ENCODE data around the gene LAMTOR2. TPM values are rescaled to one million over a fixed set of nuclear protein-coding genes. Genes with fewer than 3 reads are reported as not detected.

LAMTOR2 gene
- total RNA-seq, 1 experiment from 2014 or later = 60.2 TPM

DNA sequence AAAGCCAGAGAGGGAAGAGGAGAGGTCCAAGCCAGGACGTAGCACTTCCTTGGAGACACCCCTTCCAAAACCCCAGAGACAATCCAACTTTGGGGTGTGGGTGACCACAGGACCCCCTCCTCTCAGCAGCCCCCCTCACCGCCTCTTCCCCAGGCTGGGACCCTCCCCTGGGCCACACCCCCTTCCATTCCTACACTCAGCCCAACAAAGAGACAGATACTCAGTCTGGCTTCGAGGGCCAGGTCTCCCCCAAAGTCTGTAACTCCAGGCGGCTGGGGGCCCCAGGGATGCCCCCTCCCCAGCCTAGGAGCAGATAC lies 26.2 kb downstream of the LAMTOR2 start:
- Histone ChIP-seq H3K27me3 (ENCODE audit: insufficient read depth, low read length) (no peaks in the 10 kb centered on the region), H3K4me2 (ENCODE audit: low read length) (peak overlapping the region; percentile 42; the same call in 1 of the 2 replicates), H3K36me3 (ENCODE audit: control insufficient read depth in 1 of 2, insufficient read depth in 2 of 2, low read length in 2 of 2) (no peaks in the 10 kb centered on the region; a peak in 1 of 4 replicates), H3K9me2 (ENCODE audit: insufficient read depth) (no peaks in the 10 kb centered on the region), H3K4me1 (ENCODE audit: control insufficient read depth in 1 of 2, insufficient read depth in 2 of 2, low read length in 2 of 2) (peaks cover 0 to 21% of the 10 kb centered on the region in 2 experiments; a peak in 3 of 4 replicates), H3K4me3 (replicated peaks in 1 of 2; ENCODE audit: low read depth in 1 of 2, low read length in 2 of 2) (no peak overlapping the region), H4K20me1 (ENCODE audit: insufficient read depth) (no peaks in the 10 kb centered on the region), H3K27ac (ENCODE audit: low read depth, low read length) (no peak overlapping the region), H3K9ac (ENCODE audit: low read length) (no peak overlapping the region), H3K79me2 (ENCODE audit: insufficient read depth, low read length) (no peaks in the 10 kb centered on the region), H2AFZ (ENCODE audit: low read depth, low read length, poor library complexity, severe bottlenecking) (no peak overlapping the region), H3K9me3 (ENCODE audit: control insufficient read depth in 1 of 2, insufficient read depth in 1 of 2, low read depth in 1 of 2, low read length in 2 of 2) (no peaks in the 10 kb centered on the region)
- DNase-seq (ENCODE audit: low read depth, low spot score) (no peak), ATAC-seq (no peak)
- ChIA-PET CTCF (no interaction called here), POLR2A (no interaction called here), RAD21 (ENCODE audit: low non-redundant PET in 1 of 2, low total read pairs in 2 of 2, uncharacterized antibody in 2 of 2, unreplicated experiment in 2 of 2) (no interaction called here)
- BruUV-seq (replicated peaks) = no TSS peak
- intact Hi-C loops (cut with micrococcal nuclease) = no loop called here
- no peak for TF ChIP-seq POLR2A (IDR thresholded peaks at IDR 0.05; ENCODE audit: borderline replicate concordance, extremely low read depth, insufficient read depth, insufficient read length)
- no peak for TF ChIP-seq JUND (IDR thresholded peaks at IDR 0.05)
- TF ChIP-seq EZH2 (IDR thresholded peaks at IDR 0.05) = no peak
- TF ChIP-seq YY1 (IDR thresholded peaks at IDR 0.05; ENCODE audit: extremely low read depth, insufficient replicate concordance, low read depth, low read length) = no peak

DNA sequence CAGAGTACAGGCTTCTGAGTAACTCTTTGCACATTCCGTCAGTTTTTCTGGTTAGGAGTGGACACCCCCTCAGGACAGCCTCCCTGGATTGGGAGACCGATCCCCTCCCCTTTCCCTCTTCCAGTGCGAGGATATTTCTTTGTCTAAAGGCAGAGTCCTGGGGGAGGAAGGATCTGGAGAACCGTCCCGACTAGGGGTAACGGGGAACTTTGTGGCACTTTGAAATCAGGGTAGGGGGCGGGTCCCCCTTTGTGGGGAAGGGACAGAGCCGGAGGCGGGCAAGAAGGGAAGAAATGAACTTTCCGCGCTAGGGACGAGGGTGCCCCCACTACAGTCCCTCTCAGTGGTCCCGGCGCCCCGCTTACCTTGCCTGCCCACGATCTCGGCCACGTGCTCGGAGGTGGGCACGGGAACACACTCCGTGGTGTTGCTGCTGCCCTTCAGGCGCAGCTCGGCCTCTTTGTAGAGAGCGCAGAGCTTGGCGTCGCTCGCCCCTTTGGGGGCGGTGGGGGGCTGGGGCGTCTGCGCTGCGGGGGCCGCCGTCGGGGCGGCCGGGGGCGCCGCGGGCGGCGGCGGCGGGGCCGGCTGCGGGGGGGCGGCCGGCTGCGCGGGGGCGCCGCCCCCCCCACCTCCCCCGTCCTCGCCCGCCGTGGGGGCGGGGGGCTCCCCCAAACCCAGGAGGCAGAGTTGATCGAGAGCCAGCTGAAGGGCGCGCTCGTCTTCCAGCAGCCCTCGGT lies 26.8 kb downstream of the LAMTOR2 start:
- peak overlapping the region in 1 of 2 experiments; percentile 81; a peak in 2 of 4 replicates for H3K4me3 ChIP-seq (replicated peaks in 1 of 2; ENCODE audit: low read depth in 1 of 2, low read length in 2 of 2)
- H3K9me2 ChIP-seq (ENCODE audit: insufficient read depth) = no peaks in the 10 kb centered on the region
- ChIA-PET RAD21 (ENCODE audit: low non-redundant PET in 1 of 2, low total read pairs in 2 of 2, uncharacterized antibody in 2 of 2, unreplicated experiment in 2 of 2) (no interaction called here), CTCF (no interaction called here), POLR2A (no interaction called here)
- DNase-seq (ENCODE audit: low read depth, low spot score) = no peak
- H3K4me2 ChIP-seq (ENCODE audit: low read length) = peak overlapping the region; percentile 96
- H2AFZ ChIP-seq (ENCODE audit: low read depth, low read length, poor library complexity, severe bottlenecking) = no peak overlapping the region
- peaks cover 5 to 26% of the 10 kb centered on the region in 2 experiments; a peak in 3 of 4 replicates for H3K4me1 ChIP-seq (ENCODE audit: control insufficient read depth in 1 of 2, insufficient read depth in 2 of 2, low read length in 2 of 2)
- H3K79me2 ChIP-seq (ENCODE audit: insufficient read depth, low read length) = no peaks in the 10 kb centered on the region
- TF ChIP-seq JUND (IDR thresholded peaks at IDR 0.05) (no peak), ZFX (IDR thresholded peaks at IDR 0.05) (no peak), EGR1 (IDR thresholded peaks at IDR 0.05; ENCODE audit: low read depth) (no peak), POLR2AphosphoS5 (IDR thresholded peaks at IDR 0.05; ENCODE audit: low read depth, low read length) (no peak)
- TF ChIP-seq, protein P1, sequence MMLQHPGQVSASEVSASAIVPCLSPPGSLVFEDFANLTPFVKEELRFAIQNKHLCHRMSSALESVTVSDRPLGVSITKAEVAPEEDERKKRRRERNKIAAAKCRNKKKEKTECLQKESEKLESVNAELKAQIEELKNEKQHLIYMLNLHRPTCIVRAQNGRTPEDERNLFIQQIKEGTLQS (IDR thresholded peaks at IDR 0.05) = no peak
- TF ChIP-seq, protein P2, sequence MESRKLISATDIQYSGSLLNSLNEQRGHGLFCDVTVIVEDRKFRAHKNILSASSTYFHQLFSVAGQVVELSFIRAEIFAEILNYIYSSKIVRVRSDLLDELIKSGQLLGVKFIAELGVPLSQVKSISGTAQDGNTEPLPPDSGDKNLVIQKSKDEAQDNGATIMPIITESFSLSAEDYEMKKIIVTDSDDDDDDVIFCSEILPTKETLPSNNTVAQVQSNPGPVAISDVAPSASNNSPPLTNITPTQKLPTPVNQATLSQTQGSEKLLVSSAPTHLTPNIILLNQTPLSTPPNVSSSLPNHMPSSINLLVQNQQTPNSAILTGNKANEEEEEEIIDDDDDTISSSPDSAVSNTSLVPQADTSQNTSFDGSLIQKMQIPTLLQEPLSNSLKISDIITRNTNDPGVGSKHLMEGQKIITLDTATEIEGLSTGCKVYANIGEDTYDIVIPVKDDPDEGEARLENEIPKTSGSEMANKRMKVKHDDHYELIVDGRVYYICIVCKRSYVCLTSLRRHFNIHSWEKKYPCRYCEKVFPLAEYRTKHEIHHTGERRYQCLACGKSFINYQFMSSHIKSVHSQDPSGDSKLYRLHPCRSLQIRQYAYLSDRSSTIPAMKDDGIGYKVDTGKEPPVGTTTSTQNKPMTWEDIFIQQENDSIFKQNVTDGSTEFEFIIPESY (IDR thresholded peaks at IDR 0.05; ENCODE audit: extremely low read depth, insufficient replicate concordance, low read length) = no peak
- no peak for ATAC-seq
- no peak overlapping the region for H3K27ac ChIP-seq (ENCODE audit: low read depth, low read length)
- peak overlapping the region; percentile 72; the same call in 1 of the 2 replicates for H3K9ac ChIP-seq (ENCODE audit: low read length)
- intact Hi-C loops (cut with micrococcal nuclease) = no loop called here
- no peaks in the 10 kb centered on the region for H4K20me1 ChIP-seq (ENCODE audit: insufficient read depth)
- H3K36me3 ChIP-seq (ENCODE audit: control insufficient read depth in 1 of 2, insufficient read depth in 2 of 2, low read length in 2 of 2) = no peaks in the 10 kb centered on the region; a peak in 1 of 4 replicates
- no peaks in the 10 kb centered on the region for H3K9me3 ChIP-seq (ENCODE audit: control insufficient read depth in 1 of 2, insufficient read depth in 1 of 2, low read depth in 1 of 2, low read length in 2 of 2)
- H3K27me3 ChIP-seq (ENCODE audit: insufficient read depth, low read length) = no peaks in the 10 kb centered on the region
- no TSS peak for BruUV-seq (replicated peaks)

Measured in HCT116 (cell line).